Measurements from ENCODE around the gene MIA2.
A peak's percentile ranks its signal among the peaks of the same experiment; 100 is the strongest.

Gene MIA2

GRCh38 chr14:39384177-39384576 is 150.5 kb downstream of the MIA2 start:
- H3K9ac ChIP-seq (ENCODE audit: low read depth, low read length), result no peak overlapping the region
- no peaks in the 10 kb centered on the region for H3K9me3 ChIP-seq (ENCODE audit: control insufficient read depth, insufficient read depth, low read length)
- H3K4me1 ChIP-seq (ENCODE audit: insufficient read depth, low read length), result no peaks in the 10 kb centered on the region
- no peaks in the 10 kb centered on the region for H3K36me3 ChIP-seq (ENCODE audit: insufficient read depth, low read length)

- H3K9me3 ChIP-seq (ENCODE audit: control insufficient read depth, insufficient read depth, low read length), result no peaks in the 10 kb centered on the region
- H3K4me1 ChIP-seq (ENCODE audit: insufficient read depth, low read length), result no peaks in the 10 kb centered on the region
- no peak overlapping the region for H3K9ac ChIP-seq (ENCODE audit: low read depth, low read length)
Measured at GRCh38 chr14:39393289-39393688, 159.6 kb downstream of the MIA2 start.

GRCh38 chr14:39395555-39396254 is 162.0 kb downstream of the MIA2 start:
- Histone ChIP-seq H3K9me3 (ENCODE audit: control insufficient read depth, insufficient read depth, low read length) (no peaks in the 10 kb centered on the region), H3K4me1 (ENCODE audit: insufficient read depth, low read length) (no peaks in the 10 kb centered on the region), H3K9ac (ENCODE audit: low read depth, low read length) (no peak overlapping the region), H3K36me3 (ENCODE audit: insufficient read depth, low read length) (no peaks in the 10 kb centered on the region)

More at GRCh38 chr14:39393289-39393688, 159.6 kb downstream of the MIA2 start:
- H3K36me3 ChIP-seq (ENCODE audit: insufficient read depth, low read length), result no peaks in the 10 kb centered on the region

- Histone ChIP-seq H3K9ac (ENCODE audit: low read depth, low read length) (no peak overlapping the region), H3K4me1 (ENCODE audit: insufficient read depth, low read length) (no peaks in the 10 kb centered on the region), H3K9me3 (ENCODE audit: control insufficient read depth, insufficient read depth, low read length) (no peaks in the 10 kb centered on the region), H3K36me3 (ENCODE audit: insufficient read depth, low read length) (no peaks in the 10 kb centered on the region)
Measured at GRCh38 chr14:39396448-39396847, 162.7 kb downstream of the MIA2 start.

GRCh38 chr14:39398382-39398781 is 164.7 kb downstream of the MIA2 start:
- H3K9me3 ChIP-seq (ENCODE audit: control insufficient read depth, insufficient read depth, low read length), result no peaks in the 10 kb centered on the region
- H3K4me1 ChIP-seq (ENCODE audit: insufficient read depth, low read length), result no peaks in the 10 kb centered on the region
- H3K36me3 ChIP-seq (ENCODE audit: insufficient read depth, low read length), result no peaks in the 10 kb centered on the region
- H3K9ac ChIP-seq (ENCODE audit: low read depth, low read length), result no peak overlapping the region

- Histone ChIP-seq H3K9me3 (ENCODE audit: control insufficient read depth, insufficient read depth, low read length) (no peaks in the 10 kb centered on the region), H3K36me3 (ENCODE audit: insufficient read depth, low read length) (no peaks in the 10 kb centered on the region), H3K4me1 (ENCODE audit: insufficient read depth, low read length) (no peaks in the 10 kb centered on the region), H3K9ac (ENCODE audit: low read depth, low read length) (no peak overlapping the region)
Measured at GRCh38 chr14:39406560-39406959, 172.8 kb downstream of the MIA2 start.

GRCh38 chr14:39416072-39416471 is 182.4 kb downstream of the MIA2 start:
- no peaks in the 10 kb centered on the region for H3K4me1 ChIP-seq (ENCODE audit: insufficient read depth, low read length)
- no peaks in the 10 kb centered on the region for H3K36me3 ChIP-seq (ENCODE audit: insufficient read depth, low read length)
- peaks cover 7% of the 10 kb centered on the region for H3K9me3 ChIP-seq (ENCODE audit: control insufficient read depth, insufficient read depth, low read length)
- H3K9ac ChIP-seq (ENCODE audit: low read depth, low read length), result no peak overlapping the region

- Histone ChIP-seq H3K36me3 (ENCODE audit: insufficient read depth, low read length) (no peaks in the 10 kb centered on the region), H3K4me1 (ENCODE audit: insufficient read depth, low read length) (no peaks in the 10 kb centered on the region), H3K9ac (ENCODE audit: low read depth, low read length) (no peak overlapping the region), H3K9me3 (ENCODE audit: control insufficient read depth, insufficient read depth, low read length) (peaks cover 7% of the 10 kb centered on the region)
Measured at GRCh38 chr14:39417014-39417413, 183.3 kb downstream of the MIA2 start.

GRCh38 chr14:39419272-39419671 is 185.6 kb downstream of the MIA2 start:
- Histone ChIP-seq H3K9ac (ENCODE audit: low read depth, low read length) (no peak overlapping the region), H3K4me1 (ENCODE audit: insufficient read depth, low read length) (no peaks in the 10 kb centered on the region), H3K36me3 (ENCODE audit: insufficient read depth, low read length) (no peaks in the 10 kb centered on the region), H3K9me3 (ENCODE audit: control insufficient read depth, insufficient read depth, low read length) (peaks cover 7% of the 10 kb centered on the region)

GRCh38 chr14:39422243-39422642 is 188.5 kb downstream of the MIA2 start:
- H3K4me1 ChIP-seq (ENCODE audit: insufficient read depth, low read length), result 0 out of 2 replicates have a peak, but pooled peaks cover 4% of the 10 kb centered on the region
- H3K36me3 ChIP-seq (ENCODE audit: insufficient read depth, low read length), result no peaks in the 10 kb centered on the region
- no peaks in the 10 kb centered on the region for H3K9me3 ChIP-seq (ENCODE audit: control insufficient read depth, insufficient read depth, low read length)
- H3K9ac ChIP-seq (ENCODE audit: low read depth, low read length), result no peak overlapping the region

GRCh38 chr14:39423793-39424192 is 190.1 kb downstream of the MIA2 start:
- Histone ChIP-seq H3K36me3 (ENCODE audit: insufficient read depth, low read length) (no peaks in the 10 kb centered on the region), H3K9me3 (ENCODE audit: control insufficient read depth, insufficient read depth, low read length) (no peaks in the 10 kb centered on the region), H3K9ac (ENCODE audit: low read depth, low read length) (no peak overlapping the region), H3K4me1 (ENCODE audit: insufficient read depth, low read length) (0 out of 2 replicates have a peak, but pooled peaks cover 4% of the 10 kb centered on the region)

GRCh38 chr14:39425947-39426346 is 192.2 kb downstream of the MIA2 start:
- Histone ChIP-seq H3K4me1 (ENCODE audit: insufficient read depth, low read length) (peaks cover 4% of the 10 kb centered on the region; the same call in 1 of the 2 replicates), H3K9me3 (ENCODE audit: control insufficient read depth, insufficient read depth, low read length) (no peaks in the 10 kb centered on the region), H3K36me3 (ENCODE audit: insufficient read depth, low read length) (no peaks in the 10 kb centered on the region), H3K9ac (ENCODE audit: low read depth, low read length) (no peak overlapping the region)

GRCh38 chr14:39426605-39427004 is 192.9 kb downstream of the MIA2 start:
- Histone ChIP-seq H3K9ac (ENCODE audit: low read depth, low read length) (no peak overlapping the region), H3K4me1 (ENCODE audit: insufficient read depth, low read length) (peaks cover 4% of the 10 kb centered on the region; the same call in 1 of the 2 replicates), H3K36me3 (ENCODE audit: insufficient read depth, low read length) (no peaks in the 10 kb centered on the region), H3K9me3 (ENCODE audit: control insufficient read depth, insufficient read depth, low read length) (no peaks in the 10 kb centered on the region)

- Histone ChIP-seq H3K9me3 (ENCODE audit: control insufficient read depth, insufficient read depth, low read length) (no peaks in the 10 kb centered on the region), H3K9ac (ENCODE audit: low read depth, low read length) (no peak overlapping the region), H3K36me3 (ENCODE audit: insufficient read depth, low read length) (no peaks in the 10 kb centered on the region), H3K4me1 (ENCODE audit: insufficient read depth, low read length) (peaks cover 4% of the 10 kb centered on the region; the same call in 1 of the 2 replicates)
Measured at GRCh38 chr14:39428118-39428517, 194.4 kb downstream of the MIA2 start.

GRCh38 chr14:39430762-39431415 is 197.2 kb downstream of the MIA2 start:
- H3K4me1 ChIP-seq (ENCODE audit: insufficient read depth, low read length), result peaks cover 4% of the 10 kb centered on the region; the same call in 1 of the 2 replicates
- peak overlapping the region; percentile 81; the same call in 1 of the 2 replicates for H3K9ac ChIP-seq (ENCODE audit: low read depth, low read length)

More at GRCh38 chr14:39430762-39431415, 197.2 kb downstream of the MIA2 start:
- no peaks in the 10 kb centered on the region for H3K36me3 ChIP-seq (ENCODE audit: insufficient read depth, low read length)
- H3K9me3 ChIP-seq (ENCODE audit: control insufficient read depth, insufficient read depth, low read length), result no peaks in the 10 kb centered on the region

All from ES-I3 (cell line).